IPS-20b (cell line): ENCODE data around the gene PAAF1.

Source experiments
- H3K27ac ChIP-seq: one replicate; pipeline ENCODE4 v1.5.1; 2013; ENCODE audit warnings: low read length
- H3K27me3 ChIP-seq: 2 replicates; pipeline ENCODE4 v1.6.1; 2013; ENCODE audit warnings: mild to moderate bottlenecking, low read length, inconsistent platforms; ENCODE audit not compliant: insufficient read depth
- H3K36me3 ChIP-seq: 2 replicates; pipeline ENCODE4 v1.6.1; 2013; ENCODE audit warnings: low read depth, mild to moderate bottlenecking, inconsistent platforms, low read length, moderate library complexity; ENCODE audit not compliant: insufficient read depth
- H3K4me1 ChIP-seq: 2 replicates; pipeline ENCODE4 v1.6.1; 2013; ENCODE audit warnings: mild to moderate bottlenecking, control low read depth, inconsistent platforms, low read length, moderate library complexity; ENCODE audit not compliant: insufficient read depth
- H3K4me3 ChIP-seq: 2 replicates; pipeline ENCODE4 v1.5.1; 2013; ENCODE audit warnings: mild to moderate bottlenecking, low read length, inconsistent platforms
- H3K9ac ChIP-seq: 2 replicates; pipeline ENCODE4 v1.6.1; 2013; ENCODE audit warnings: low read depth, mild to moderate bottlenecking, inconsistent platforms, low read length, moderate library complexity
- H3K9me3 ChIP-seq: 2 replicates; pipeline ENCODE4 v1.6.1; 2013; ENCODE audit warnings: mild to moderate bottlenecking, low read depth, low read length, inconsistent platforms; ENCODE audit not compliant: insufficient read depth

The PAAF1 gene

DNA sequence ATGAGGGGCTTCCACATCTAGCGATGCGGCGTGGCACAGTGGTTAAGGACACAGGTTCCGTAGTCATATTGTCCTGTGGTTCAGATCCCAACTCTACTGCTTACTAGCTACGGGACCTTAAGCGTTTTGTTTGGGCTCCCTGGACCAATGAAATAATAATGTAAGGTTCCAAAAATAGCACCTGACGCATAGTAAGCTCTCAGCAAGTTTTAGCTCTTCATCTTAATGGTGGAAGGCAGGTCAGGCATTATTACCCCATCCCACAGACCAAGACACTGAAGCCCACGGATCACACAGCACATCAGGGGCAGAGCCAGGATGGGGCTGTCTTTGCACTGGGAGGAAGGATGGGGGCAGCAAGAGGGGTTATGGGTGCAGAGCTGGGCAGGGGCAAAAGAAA, 87.1 kb downstream of the PAAF1 start:
- H3K9ac ChIP-seq = no peak overlapping the region
- no peaks in the 10 kb centered on the region for H3K9me3 ChIP-seq
- no peak overlapping the region for H3K27ac ChIP-seq
- no peak overlapping the region for H3K4me3 ChIP-seq
- H3K36me3 ChIP-seq = no peaks in the 10 kb centered on the region
- H3K4me1 ChIP-seq = no peaks in the 10 kb centered on the region
- no peaks in the 10 kb centered on the region for H3K27me3 ChIP-seq

DNA sequence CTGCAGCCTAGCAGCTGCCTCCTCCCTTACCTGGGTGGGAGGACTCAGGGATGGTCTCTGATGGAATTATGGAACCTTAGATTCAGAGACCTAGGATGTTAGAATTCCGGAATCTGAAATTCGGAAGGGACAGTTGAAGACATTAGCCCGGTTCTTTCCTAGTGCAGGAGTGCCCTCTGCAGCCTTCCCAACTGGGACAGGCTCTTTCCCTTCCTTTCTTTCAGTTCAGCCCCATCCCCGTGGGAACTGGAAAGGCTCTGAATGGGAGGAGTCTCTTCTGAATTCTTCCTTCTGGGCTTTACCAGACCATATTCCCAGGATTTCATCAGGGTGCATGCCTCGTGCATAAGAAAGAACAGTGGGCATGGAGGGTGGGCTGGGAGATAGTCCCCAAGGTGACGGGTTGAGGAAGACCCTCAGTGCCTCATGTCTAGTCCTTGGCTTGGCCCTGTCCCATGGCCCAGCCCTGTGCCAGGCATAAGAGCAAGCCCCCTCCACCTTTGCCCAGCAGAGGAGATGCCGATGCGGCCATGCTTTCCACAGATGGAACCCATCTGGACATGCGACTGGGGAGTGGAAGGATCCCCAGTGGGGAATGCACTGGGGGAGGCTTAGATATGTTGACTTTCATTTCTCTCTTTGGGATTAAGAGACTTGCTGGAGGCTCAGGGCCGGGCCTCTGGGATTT, 88.4 kb downstream of the PAAF1 start:
- Histone ChIP-seq H3K27ac (no peak overlapping the region), H3K9ac (no peak overlapping the region), H3K4me1 (no peaks in the 10 kb centered on the region), H3K4me3 (no peak overlapping the region; the same call in 1 of the 2 replicates), H3K9me3 (no peaks in the 10 kb centered on the region), H3K36me3 (no peaks in the 10 kb centered on the region), H3K27me3 (peaks cover 9% of the 10 kb centered on the region; the same call in 1 of the 2 replicates)

DNA sequence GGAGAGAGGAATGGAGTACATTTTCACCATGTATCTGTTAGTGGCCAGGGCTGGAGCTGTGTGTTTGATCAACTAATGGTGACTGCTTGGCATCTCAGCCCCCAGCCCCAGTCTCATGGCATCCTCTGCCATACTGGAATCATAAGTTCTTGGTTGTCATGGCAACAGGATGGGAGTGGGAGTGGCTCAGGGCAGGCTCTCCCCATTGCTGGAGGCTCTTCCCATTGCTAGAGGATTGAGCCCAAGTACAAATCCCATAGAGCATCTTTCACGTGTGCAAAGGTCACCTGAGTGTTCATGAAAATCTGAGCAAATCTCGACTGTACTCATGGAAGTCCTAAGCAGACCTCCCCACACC, 88.9 kb downstream of the PAAF1 start:
- Histone ChIP-seq H3K9me3 (no peaks in the 10 kb centered on the region), H3K27me3 (peaks cover 9% of the 10 kb centered on the region; the same call in 1 of the 2 replicates), H3K9ac (no peak overlapping the region), H3K4me3 (no peak overlapping the region), H3K27ac (no peak overlapping the region), H3K4me1 (no peaks in the 10 kb centered on the region), H3K36me3 (no peaks in the 10 kb centered on the region)

DNA sequence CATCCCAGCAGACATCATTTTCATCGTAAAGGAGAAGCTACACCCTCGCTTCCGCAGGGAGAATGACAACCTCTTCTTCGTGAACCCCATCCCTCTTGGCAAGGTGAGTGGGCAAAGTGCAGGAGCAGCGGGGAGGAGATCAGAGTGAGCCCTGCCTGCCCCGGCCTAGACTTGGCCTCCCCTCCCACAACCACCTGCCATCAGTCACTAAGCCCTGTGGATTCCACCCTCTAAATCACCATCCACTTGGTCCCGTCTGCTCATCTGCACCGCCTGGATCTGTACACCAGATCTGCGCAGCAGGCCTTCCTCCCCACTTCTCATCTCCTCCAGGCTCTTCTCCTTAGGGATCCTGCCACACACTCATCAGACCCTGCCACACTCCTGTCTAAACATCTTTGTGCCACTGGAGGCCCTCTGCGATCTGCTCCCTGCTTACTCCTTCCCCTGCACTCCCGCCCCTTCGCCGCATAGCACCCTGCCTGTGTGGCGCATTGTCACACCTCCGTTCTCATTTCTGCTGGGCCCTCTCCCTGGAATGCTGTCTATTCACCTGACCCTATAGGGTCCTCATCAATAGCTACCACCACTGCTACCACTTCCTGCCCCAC, 91.7 kb downstream of the PAAF1 start:
- no peaks in the 10 kb centered on the region for H3K9me3 ChIP-seq
- H3K4me3 ChIP-seq = no peak overlapping the region
- H3K36me3 ChIP-seq = no peaks in the 10 kb centered on the region; the same call in 1 of the 2 replicates
- H3K27me3 ChIP-seq = peaks cover 9% of the 10 kb centered on the region; the same call in 1 of the 2 replicates
- no peaks in the 10 kb centered on the region for H3K4me1 ChIP-seq
- H3K27ac ChIP-seq = no peak overlapping the region
- no peak overlapping the region for H3K9ac ChIP-seq

DNA sequence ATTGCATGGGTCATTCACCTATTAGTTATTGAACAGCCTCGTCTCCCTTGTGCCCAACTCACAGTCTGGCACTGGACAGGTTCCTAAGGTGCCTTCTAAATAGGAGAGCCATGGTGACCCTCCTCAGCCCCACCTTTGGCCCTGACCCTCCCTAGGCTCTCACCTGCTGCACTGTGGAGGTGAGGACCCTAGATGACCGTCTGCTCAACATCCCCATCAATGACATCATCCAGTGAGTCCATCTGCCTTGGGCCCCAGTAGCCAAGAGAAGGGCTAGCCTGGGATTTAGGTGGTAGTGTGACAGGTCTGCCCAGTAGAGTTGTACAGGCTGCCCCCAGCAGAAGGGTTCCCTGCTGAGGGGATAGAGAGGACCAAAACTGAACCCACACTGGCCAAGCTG, 92.3 kb downstream of the PAAF1 start:
- H3K27me3 ChIP-seq = peaks cover 9% of the 10 kb centered on the region; the same call in 1 of the 2 replicates
- no peak overlapping the region for H3K9ac ChIP-seq
- no peak overlapping the region for H3K4me3 ChIP-seq

DNA sequence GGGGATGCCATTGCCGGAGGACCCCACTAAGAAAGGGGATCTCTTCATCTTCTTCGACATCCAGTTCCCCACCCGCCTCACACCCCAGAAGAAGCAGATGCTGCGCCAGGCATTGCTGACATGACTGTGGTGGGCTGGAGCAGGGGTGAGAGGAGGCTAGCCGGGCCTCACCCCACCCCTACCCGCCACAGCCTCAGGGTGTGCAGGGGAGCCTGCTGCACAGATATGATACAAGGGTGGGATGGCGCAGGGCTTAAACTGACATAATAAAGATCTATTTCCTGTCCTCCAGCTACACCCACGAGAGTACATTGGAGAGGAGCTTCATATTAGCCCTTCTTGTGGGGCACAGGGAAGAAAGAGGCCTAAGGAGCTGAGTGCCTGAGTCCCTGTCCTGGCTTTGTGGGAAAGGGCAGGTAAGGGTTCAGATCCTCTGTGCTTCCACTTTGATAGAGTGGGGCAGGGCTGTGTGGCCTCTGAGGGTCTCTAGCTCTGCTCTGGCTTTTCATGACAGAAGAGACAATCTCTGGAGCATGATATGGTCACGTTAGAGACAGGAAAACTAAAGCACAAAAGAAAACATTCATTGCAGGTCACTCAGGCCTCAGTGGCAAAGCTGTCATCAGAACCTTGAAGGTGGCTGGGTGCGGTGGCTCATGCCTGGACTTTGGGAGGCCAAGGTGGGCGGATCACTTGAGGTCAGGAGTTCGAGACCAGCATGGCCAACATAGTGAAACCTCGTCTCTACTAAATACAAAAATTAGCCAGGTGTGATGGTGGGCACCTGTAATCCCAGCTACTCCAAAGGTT, 93.4 kb downstream of the PAAF1 start:
- Histone ChIP-seq H3K4me3 (no peak overlapping the region), H3K27me3 (peaks cover 9% of the 10 kb centered on the region; the same call in 1 of the 2 replicates), H3K9ac (no peak overlapping the region), H3K9me3 (no peaks in the 10 kb centered on the region), H3K4me1 (no peaks in the 10 kb centered on the region), H3K36me3 (peaks cover 17% of the 10 kb centered on the region), H3K27ac (no peak overlapping the region)

More for the DNA sequence above, 92.3 kb downstream of the PAAF1 start:
- Histone ChIP-seq H3K4me1 (no peaks in the 10 kb centered on the region), H3K36me3 (peaks cover 6% of the 10 kb centered on the region), H3K9me3 (no peaks in the 10 kb centered on the region), H3K27ac (no peak overlapping the region)

- H3K27me3 ChIP-seq = peaks cover 9% of the 10 kb centered on the region; the same call in 1 of the 2 replicates
- no peak overlapping the region for H3K4me3 ChIP-seq
- H3K27ac ChIP-seq = no peak overlapping the region
- H3K36me3 ChIP-seq = peaks cover 27% of the 10 kb centered on the region
- no peaks in the 10 kb centered on the region for H3K9me3 ChIP-seq
- H3K4me1 ChIP-seq = no peaks in the 10 kb centered on the region
- no peak overlapping the region for H3K9ac ChIP-seq
Observed at GRCh38 chr11:73971175-73971719, 94.4 kb downstream of the PAAF1 start.

GRCh38 chr11:73972187-73972586, 95.4 kb downstream of the PAAF1 start:
- Histone ChIP-seq H3K36me3 (peaks cover 37% of the 10 kb centered on the region), H3K27ac (no peak overlapping the region), H3K4me3 (no peak overlapping the region), H3K27me3 (peaks cover 9% of the 10 kb centered on the region; the same call in 1 of the 2 replicates), H3K9ac (no peak overlapping the region), H3K9me3 (no peaks in the 10 kb centered on the region), H3K4me1 (no peaks in the 10 kb centered on the region)

DNA sequence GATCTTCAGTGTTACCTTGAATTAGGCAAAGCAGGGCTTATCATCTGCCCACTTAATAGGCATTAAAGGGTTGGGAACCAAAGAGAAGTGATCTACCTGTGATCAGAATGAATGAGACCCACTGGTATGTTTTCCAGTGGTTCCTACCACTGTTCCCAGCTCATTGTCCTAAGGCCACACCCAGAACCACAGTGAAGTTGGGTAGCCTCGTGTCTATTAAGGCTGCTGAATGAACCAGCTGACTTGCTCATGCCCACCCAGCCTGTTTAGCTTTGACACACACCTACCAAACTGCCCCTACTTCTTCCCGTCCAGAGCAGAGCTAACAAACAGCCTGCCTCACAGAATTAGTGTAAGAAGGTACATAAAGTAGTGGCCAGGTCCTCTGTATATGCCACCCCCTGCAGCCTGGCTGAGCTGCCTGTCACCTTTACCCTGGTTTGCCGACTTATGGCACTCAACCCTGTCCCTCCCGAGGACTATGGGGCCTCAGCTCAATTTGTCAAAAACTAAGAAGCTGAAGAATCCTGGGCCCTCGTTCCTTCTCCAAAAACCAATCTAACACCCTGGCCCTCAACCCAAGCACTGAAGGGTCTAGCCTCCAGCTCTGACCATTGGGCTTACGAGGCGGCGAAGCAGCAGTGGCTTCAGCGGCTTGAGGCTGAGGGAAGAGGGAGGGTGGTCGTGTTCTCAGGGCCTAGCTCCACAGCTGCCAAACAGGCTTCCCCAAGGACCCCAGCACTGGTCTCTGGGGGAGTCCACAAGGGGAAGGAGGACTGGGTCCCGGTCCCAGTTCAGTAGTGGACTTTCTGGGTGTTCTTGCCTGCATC, 96.0 kb downstream of the PAAF1 start:
- no peak overlapping the region for H3K9ac ChIP-seq
- no peaks in the 10 kb centered on the region for H3K4me1 ChIP-seq
- H3K27me3 ChIP-seq = peaks cover 9% of the 10 kb centered on the region; the same call in 1 of the 2 replicates
- H3K36me3 ChIP-seq = peaks cover 43% of the 10 kb centered on the region
- no peak overlapping the region for H3K4me3 ChIP-seq
- H3K27ac ChIP-seq = no peak overlapping the region
- H3K9me3 ChIP-seq = no peaks in the 10 kb centered on the region

- Histone ChIP-seq H3K27ac (no peak overlapping the region), H3K9ac (no peak overlapping the region), H3K9me3 (no peaks in the 10 kb centered on the region), H3K4me3 (no peak overlapping the region), H3K27me3 (peaks cover under 1% of the 10 kb centered on the region; the same call in 1 of the 2 replicates), H3K4me1 (0 out of 2 replicates have a peak, but pooled peaks cover 2% of the 10 kb centered on the region), H3K36me3 (peaks cover 63% of the 10 kb centered on the region)
Observed at GRCh38 chr11:73974604-73975478, 98.0 kb downstream of the PAAF1 start.
